ENCODE data around the gene MRPS18B.

Gene MRPS18B

DNA sequence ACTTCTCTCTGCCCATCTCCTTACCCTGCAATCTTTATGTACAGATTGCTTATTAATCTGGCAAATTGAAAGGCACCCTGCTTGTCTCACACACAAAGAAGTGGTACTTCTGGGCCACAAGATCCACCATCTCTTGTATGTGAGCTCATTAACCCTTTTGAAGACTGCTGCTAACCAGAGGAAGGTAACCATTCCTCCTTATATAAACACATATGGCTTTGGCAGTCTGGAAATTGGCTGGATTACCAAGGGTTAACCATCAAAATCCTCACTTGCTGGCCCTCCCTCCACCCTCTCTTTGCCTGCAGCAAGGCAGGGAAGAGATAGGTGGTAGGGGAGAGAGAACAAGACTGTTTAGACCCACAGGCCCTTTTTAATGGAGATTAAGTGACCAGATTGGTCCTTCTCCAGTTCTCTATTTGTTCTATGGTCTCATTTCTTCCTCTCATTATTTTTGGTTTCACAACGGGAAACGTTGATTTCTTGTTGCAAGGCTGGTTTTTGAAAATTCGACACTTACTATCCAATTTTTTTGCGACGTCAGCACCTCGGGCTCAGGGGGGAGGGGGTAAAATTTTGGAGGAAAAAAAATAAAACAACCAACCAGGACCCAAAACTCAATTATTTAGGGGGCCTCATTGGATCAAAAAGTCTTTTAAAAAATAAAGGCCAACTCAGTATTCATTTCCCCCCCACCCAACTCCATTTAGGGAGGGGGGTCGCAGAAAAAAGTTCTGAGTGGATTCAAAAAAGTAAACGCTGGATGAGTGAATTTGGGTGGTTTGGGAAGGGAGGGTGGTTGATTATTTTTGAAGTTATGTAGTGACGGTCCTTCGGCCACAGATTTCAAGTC is 1.5 kb upstream of the MRPS18B start:
- Histone ChIP-seq H3K27ac (ENCODE audit: low read depth, low read length, poor library complexity, severe bottlenecking) (peak overlapping the region; percentile 93), H3K9me2 (ENCODE audit: low read depth, low read length) (no peaks in the 10 kb centered on the region), H3K4me2 (ENCODE audit: low read length) (peak overlapping the region; percentile 88), H3K4me1 (ENCODE audit: insufficient read depth, low read length, severe bottlenecking) (peaks cover 44% of the 10 kb centered on the region), H3K79me2 (ENCODE audit: insufficient read depth, low read length) (peaks cover 42% of the 10 kb centered on the region), H3K27me3 (ENCODE audit: insufficient read depth, low read length) (no peaks in the 10 kb centered on the region), H2AFZ (ENCODE audit: low read length) (no peak overlapping the region), H3F3A (ENCODE audit: insufficient read depth, low read length) (0 out of 2 replicates have a peak, but pooled peaks cover 2% of the 10 kb centered on the region), H3K4me3 (ENCODE audit: low read depth, low read length, poor library complexity, severe bottlenecking) (peak overlapping the region; percentile 97), H3K9me3 (ENCODE audit: low read length) (no peaks in the 10 kb centered on the region), H3K9ac (ENCODE audit: low read length) (peak overlapping the region; percentile 99), H4K20me1 (ENCODE audit: insufficient read depth, low read length) (no peaks in the 10 kb centered on the region), H3K36me3 (ENCODE audit: insufficient read depth, low read length) (peaks cover 73% of the 10 kb centered on the region)
- TF ChIP-seq EZH2 (IDR thresholded peaks at IDR 0.05; ENCODE audit: borderline replicate concordance, low read length) = no peak
- TF ChIP-seq, protein P1, sequence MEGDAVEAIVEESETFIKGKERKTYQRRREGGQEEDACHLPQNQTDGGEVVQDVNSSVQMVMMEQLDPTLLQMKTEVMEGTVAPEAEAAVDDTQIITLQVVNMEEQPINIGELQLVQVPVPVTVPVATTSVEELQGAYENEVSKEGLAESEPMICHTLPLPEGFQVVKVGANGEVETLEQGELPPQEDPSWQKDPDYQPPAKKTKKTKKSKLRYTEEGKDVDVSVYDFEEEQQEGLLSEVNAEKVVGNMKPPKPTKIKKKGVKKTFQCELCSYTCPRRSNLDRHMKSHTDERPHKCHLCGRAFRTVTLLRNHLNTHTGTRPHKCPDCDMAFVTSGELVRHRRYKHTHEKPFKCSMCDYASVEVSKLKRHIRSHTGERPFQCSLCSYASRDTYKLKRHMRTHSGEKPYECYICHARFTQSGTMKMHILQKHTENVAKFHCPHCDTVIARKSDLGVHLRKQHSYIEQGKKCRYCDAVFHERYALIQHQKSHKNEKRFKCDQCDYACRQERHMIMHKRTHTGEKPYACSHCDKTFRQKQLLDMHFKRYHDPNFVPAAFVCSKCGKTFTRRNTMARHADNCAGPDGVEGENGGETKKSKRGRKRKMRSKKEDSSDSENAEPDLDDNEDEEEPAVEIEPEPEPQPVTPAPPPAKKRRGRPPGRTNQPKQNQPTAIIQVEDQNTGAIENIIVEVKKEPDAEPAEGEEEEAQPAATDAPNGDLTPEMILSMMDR (IDR thresholded peaks at IDR 0.05; ENCODE audit: low read length) = no peak

DNA sequence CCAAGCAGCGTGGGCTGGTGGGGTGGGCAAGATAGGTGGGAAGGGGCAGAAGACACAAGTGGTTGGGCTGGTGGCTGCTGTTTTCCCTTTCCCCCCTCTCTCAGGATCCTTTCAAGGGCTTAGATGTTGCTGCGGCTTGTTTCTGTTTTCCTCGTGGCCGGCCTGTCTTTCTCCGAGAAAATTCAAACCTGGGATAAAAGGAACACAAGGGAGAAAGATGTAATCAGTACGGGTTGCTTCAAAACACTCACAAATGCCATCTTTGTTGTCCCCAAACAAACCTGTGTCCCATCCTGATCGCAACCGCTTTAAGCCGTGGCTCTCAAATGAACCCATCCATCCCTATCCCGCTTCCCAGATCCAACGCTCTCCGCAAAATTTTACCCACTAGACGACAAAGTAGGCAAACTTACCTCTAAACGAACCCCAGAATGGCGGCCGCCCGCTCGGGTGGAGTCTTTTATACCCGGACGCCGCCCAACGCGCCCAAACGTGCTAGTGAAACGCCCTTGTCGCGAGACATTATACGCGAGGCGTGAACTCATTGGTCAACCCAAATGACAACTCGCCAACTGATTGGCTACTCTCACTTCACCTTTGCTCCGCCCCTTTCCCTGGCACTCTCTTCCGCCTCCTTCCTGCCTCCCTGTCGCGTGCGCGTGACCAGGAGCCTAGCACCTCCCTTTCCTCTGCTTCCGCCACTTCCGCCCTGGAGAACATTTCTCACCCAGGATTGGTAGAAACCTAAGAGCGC is 652 bp upstream of the MRPS18B start, which contains the start of gene PPP1R10:
PPP1R10 (minus strand) TSS at position 433 of the 754 bp plus-strand sequence. CDS start 7,299 bp downstream, outside the sequence.
- 0 out of 2 replicates have a peak, but pooled peaks cover 2% of the 10 kb centered on the region for H3F3A ChIP-seq (ENCODE audit: insufficient read depth, low read length)
- no peaks in the 10 kb centered on the region for H3K27me3 ChIP-seq (ENCODE audit: insufficient read depth, low read length)
- no peaks in the 10 kb centered on the region for H3K9me2 ChIP-seq (ENCODE audit: low read depth, low read length)
- H3K9ac ChIP-seq (ENCODE audit: low read length) = peak within 1 kb of the TSS; percentile 100
- TF ChIP-seq EZH2 (IDR thresholded peaks at IDR 0.05; ENCODE audit: borderline replicate concordance, low read length) = no peak
- TF ChIP-seq, protein P1 (IDR thresholded peaks at IDR 0.05; ENCODE audit: low read length) = no peak
- H3K9me3 ChIP-seq (ENCODE audit: low read length) = no peaks in the 10 kb centered on the region
- peaks cover 73% of the 10 kb centered on the region for H3K36me3 ChIP-seq (ENCODE audit: insufficient read depth, low read length)
- peaks cover 42% of the 10 kb centered on the region for H3K79me2 ChIP-seq (ENCODE audit: insufficient read depth, low read length)
- peak within 1 kb of the TSS; percentile 98 for H3K4me2 ChIP-seq (ENCODE audit: low read length)
- H3K27ac ChIP-seq (ENCODE audit: low read depth, low read length, poor library complexity, severe bottlenecking) = peak within 1 kb of the TSS; percentile 93
- peak within 1 kb of the TSS; percentile 97 for H3K4me3 ChIP-seq (ENCODE audit: low read depth, low read length, poor library complexity, severe bottlenecking)
- H2AFZ ChIP-seq (ENCODE audit: low read length) = no peak within 1 kb of the TSS
- H4K20me1 ChIP-seq (ENCODE audit: insufficient read depth, low read length) = no peaks in the 10 kb centered on the region
- H3K4me1 ChIP-seq (ENCODE audit: insufficient read depth, low read length, severe bottlenecking) = peaks cover 40% of the 10 kb centered on the region

DNA sequence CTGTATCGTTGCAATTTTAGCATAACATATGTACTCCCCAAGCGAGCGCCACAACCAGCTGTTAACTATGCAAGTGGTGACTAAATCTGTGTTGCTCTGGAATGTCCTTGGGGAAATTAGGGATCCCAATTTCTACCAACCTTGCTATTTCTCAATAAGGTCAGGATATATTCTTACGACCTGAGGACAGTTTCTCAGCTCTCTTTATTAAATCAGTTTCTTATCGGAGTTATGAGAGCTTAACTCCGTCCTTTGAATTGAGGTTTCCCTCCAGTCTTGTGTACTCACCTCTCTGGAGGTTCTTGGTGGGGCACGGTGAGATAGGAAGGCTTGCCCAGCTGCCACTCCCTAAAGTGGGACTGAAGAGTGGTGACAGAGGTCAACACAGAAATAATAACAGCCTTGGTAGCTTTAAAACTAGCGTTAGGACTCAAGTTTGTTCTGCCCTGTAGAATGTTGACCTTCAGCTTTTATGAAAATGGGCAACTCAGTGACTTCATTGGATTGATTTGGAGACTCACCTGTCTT is 694 bp downstream of the MRPS18B start:
- no peaks in the 10 kb centered on the region for H3K9me3 ChIP-seq (ENCODE audit: low read length)
- peak overlapping the region; percentile 92 for H3K4me3 ChIP-seq (ENCODE audit: low read depth, low read length, poor library complexity, severe bottlenecking)
- H3K9me2 ChIP-seq (ENCODE audit: low read depth, low read length) = no peaks in the 10 kb centered on the region
- H3K27ac ChIP-seq (ENCODE audit: low read depth, low read length, poor library complexity, severe bottlenecking) = peak overlapping the region; percentile 86
- peak overlapping the region; percentile 100 for H3K9ac ChIP-seq (ENCODE audit: low read length)
- peaks cover 42% of the 10 kb centered on the region for H3K79me2 ChIP-seq (ENCODE audit: insufficient read depth, low read length)
- peaks cover 27% of the 10 kb centered on the region for H3K4me1 ChIP-seq (ENCODE audit: insufficient read depth, low read length, severe bottlenecking)
- H3F3A ChIP-seq (ENCODE audit: insufficient read depth, low read length) = 0 out of 2 replicates have a peak, but pooled peaks cover 2% of the 10 kb centered on the region
- no peak overlapping the region for H2AFZ ChIP-seq (ENCODE audit: low read length)
- no peak for TF ChIP-seq EZH2 (IDR thresholded peaks at IDR 0.05; ENCODE audit: borderline replicate concordance, low read length)
- TF ChIP-seq, protein P1 (IDR thresholded peaks at IDR 0.05; ENCODE audit: low read length) = no peak
- no peaks in the 10 kb centered on the region for H4K20me1 ChIP-seq (ENCODE audit: insufficient read depth, low read length)
- no peaks in the 10 kb centered on the region for H3K27me3 ChIP-seq (ENCODE audit: insufficient read depth, low read length)
- peak overlapping the region; percentile 98 for H3K4me2 ChIP-seq (ENCODE audit: low read length)
- H3K36me3 ChIP-seq (ENCODE audit: insufficient read depth, low read length) = peaks cover 73% of the 10 kb centered on the region

All from OCI-LY1 (cell line).